Adrenal gland (tissue), 12 donors: ENCODE measurements around the gene PRKN. TPM values are rescaled to one million over a fixed set of nuclear protein-coding genes. Genes with fewer than 3 reads are reported as not detected.

ENCODE experiments used
- DNase-seq, 7 donors: peaks; one replicate each; pipeline ENCODE4 v3.0.0-alpha.2; 2019 to 2020
- H3K27ac ChIP-seq, 5 donors: fragments of 200-600 bp; sonication (generic) in 4 of 5; 1 replicate in 3 of 5; 2 replicates in 2 of 5; pipeline versions ENCODE4 v1.5.1 to v1.8.0; 2016 to 2020; ENCODE audit warnings: mild to moderate bottlenecking in 1 of 5
- H3K27me3 ChIP-seq: fragments of 200-600 bp; 2 replicates; pipeline ENCODE4 v1.8.0; 2021
- H3K36me3 ChIP-seq, 2 donors: fragments of 200-600 bp; replicated peaks in 1 of 2; 1 replicate in 1 of 2; 2 replicates in 1 of 2; pipeline versions ENCODE4 v1.5.1 to v1.8.0; 2018 to 2022
- H3K4me1 ChIP-seq, 2 donors: fragments of 200-600 bp; replicated peaks in 1 of 2; 1 replicate in 1 of 2; 2 replicates in 1 of 2; pipeline versions ENCODE4 v1.5.1 to v1.8.0; 2018 to 2021
- H3K4me3 ChIP-seq, 4 donors: fragments of 200-600 bp; sonication (generic) in 3 of 4; one replicate each; pipeline ENCODE4 v1.5.1; 2016 to 2018
- H3K9me3 ChIP-seq, 3 donors: fragments of 200-600 bp; sonication (generic) in 1 of 3; replicated peaks in 1 of 3; 1 replicate in 2 of 3; 2 replicates in 1 of 3; pipeline versions ENCODE4 v1.5.1 to v1.8.0; 2016 to 2021
- CTCF ChIP-seq, 6 experiments: fragments of 450-650 bp in 4 of 6; fragments of 200-600 bp in 2 of 6; sonication (generic) in 1 of 6; IDR thresholded peaks; 1 replicate in 5 of 6; 2 replicates in 1 of 6; pipeline versions ENCODE4 v1.5.1 to v1.8.0; 2016 to 2021; ENCODE audit warnings: antibody characterized with exemption in 6 of 6, mild to moderate bottlenecking in 2 of 6, moderate library complexity in 1 of 6
- POLR2A ChIP-seq, 2 donors: fragments of 450-650 bp; IDR thresholded peaks; one replicate each; pipeline ENCODE4 v1.6.1; 2017; ENCODE audit warnings: antibody characterized with exemption in 2 of 2, mild to moderate bottlenecking in 2 of 2, moderate library complexity in 1 of 2
- WGBS, 4 donors: extraction: QIAGEN DNeasy Blood & Tissue Kit in 2 of 4; methylation state at CpG; one replicate each; pipeline versions ENCODE4 v1.1.5 to v1.1.7; 2013 to 2017; 5-methylcytosine and 5-hydroxymethylcytosine counted together
- intact Hi-C, 2 donors: fragments of 100-400 bp; cut with DNase I; formaldehyde crosslinking; loops; one replicate each; pipeline versions ENCODE4 v1.14.1 to v1.15.0; 2022 to 2023
- polyA plus RNA-seq, 3 donors: library from polyadenylated mRNA; stranded (reverse); fragments of 200-250 nt in 2 of 3; fragments of 350-450 nt in 1 of 3; fragmentation: Illumina TruSeq in 1 of 3; extraction: RNeasy Lipid Tissue Mini Kit (QIAGEN cat#74804) in 1 of 3; gene quantifications; one replicate each; pipeline ENCODE4 v1.2.3, GENCODE V29; 2013 to 2014
- total RNA-seq, 9 donors: library from RNA; depleted of rRNA in 4 of 9; stranded (reverse); fragments of >200 nt in 4 of 9; fragments of 120-200 nt in 1 of 9; fragmentation: NEBNext Ultra II Directional in 1 of 9; extraction: Animal tissue kit (Norgen Biotek cat#: 25700) in 1 of 9; gene quantifications; one replicate each; pipeline versions ENCODE4 v1.1.0 to v1.2.4, GENCODE V29; 2013 to 2023
- donor health status: healthy with polysubstance abuse.
- donor health status: Bipolar disorder and iron deficiency.
- donor health status: DM: yes; HTN: yes; CAD: no.
- donor health status: DM: no; HTN: no; CAD: no.
- donor health status: DM: no; HTN: no; CAD: no.
- donor health status: DM: yes; HTN: yes; CAD: no.

The PRKN gene
- total and polyA plus RNA-seq, 12 donors: 1.9 to 159 (median 13.3) TPM

- WGBS, 4 donors: 80 to 91% (median 86%) methylated on average over 6 to 7 of the region's 7 CpGs
- Histone ChIP-seq H3K27ac (no peak overlapping the region), H3K36me3 (no peaks in the 10 kb centered on the region), H3K9me3 (no peaks in the 10 kb centered on the region), H3K27me3 (no peaks in the 10 kb centered on the region), H3K4me3 (no peak overlapping the region), H3K4me1 (no peaks in the 10 kb centered on the region)
- intact Hi-C loops: no loop called here
- TF ChIP-seq CTCF (IDR thresholded peaks at IDR 0.05) (no peak), POLR2A (IDR thresholded peaks at IDR 0.05) (no peak)
- DNase-seq: no peak
Observed at GRCh38 chr6:162055365-162055764, 672.2 kb downstream of the PRKN start.

GRCh38 chr6:162053084-162053483 is 674.5 kb downstream of the PRKN start:
- no peak overlapping the region for H3K27ac ChIP-seq
- no peaks in the 10 kb centered on the region for H3K4me1 ChIP-seq
- DNase-seq: no peak
- intact Hi-C loops: no loop called here
- WGBS, 4 donors: 85 to 93% (median 89%) methylated on average over 7 of the region's 7 CpGs
- H3K27me3 ChIP-seq: no peaks in the 10 kb centered on the region
- no peaks in the 10 kb centered on the region for H3K9me3 ChIP-seq
- no peaks in the 10 kb centered on the region for H3K36me3 ChIP-seq
- no peak overlapping the region for H3K4me3 ChIP-seq
- TF ChIP-seq POLR2A (IDR thresholded peaks at IDR 0.05): no peak
- no peak for TF ChIP-seq CTCF (IDR thresholded peaks at IDR 0.05)

GRCh38 chr6:162050579-162050978 is 677.0 kb downstream of the PRKN start:
- intact Hi-C loops: no loop called here
- no peaks in the 10 kb centered on the region for H3K9me3 ChIP-seq
- WGBS, 4 donors: 89 to 95% (median 93%) methylated on average over 7 to 8 of the region's 8 CpGs

GRCh38 chr6:162046324-162046723 is 681.2 kb downstream of the PRKN start:
- Histone ChIP-seq H3K27me3 (no peaks in the 10 kb centered on the region), H3K27ac (no peak overlapping the region), H3K4me3 (no peak overlapping the region), H3K36me3 (no peaks in the 10 kb centered on the region), H3K4me1 (no peaks in the 10 kb centered on the region), H3K9me3 (no peaks in the 10 kb centered on the region)
- intact Hi-C loops: no loop called here
- DNase-seq: no peak
- 84 to 92% (median 87%) methylated on average over 5 of the region's 5 CpGs for WGBS, 4 donors
- TF ChIP-seq CTCF (IDR thresholded peaks at IDR 0.05): no peak
- TF ChIP-seq POLR2A (IDR thresholded peaks at IDR 0.05): no peak

More at GRCh38 chr6:162050579-162050978, 677.0 kb downstream of the PRKN start:
- H3K27me3 ChIP-seq: no peaks in the 10 kb centered on the region
- H3K27ac ChIP-seq: no peak overlapping the region
- H3K36me3 ChIP-seq: no peaks in the 10 kb centered on the region
- no peak overlapping the region for H3K4me3 ChIP-seq
- no peaks in the 10 kb centered on the region for H3K4me1 ChIP-seq
- TF ChIP-seq POLR2A (IDR thresholded peaks at IDR 0.05) (no peak), CTCF (IDR thresholded peaks at IDR 0.05) (no peak)
- no peak for DNase-seq
